HepG2 (cell line): ENCODE results near the gene HIPK3. TPM values are rescaled to one million over a fixed set of nuclear protein-coding genes. Genes with fewer than 3 reads are reported as not detected.
A peak's percentile ranks its signal among the peaks of the same experiment; 100 is the strongest.

Experiments used
- ATAD3A ChIP-seq: sonication (generic); formaldehyde crosslinking; IDR thresholded peaks from 2 replicates; pipeline ENCODE4 v1.4.0; 2020; ENCODE audit warnings: missing genetic modification reagents
- BRD4 ChIP-seq: sonication (generic); formaldehyde crosslinking; IDR thresholded peaks from 2 replicates; pipeline ENCODE4 v1.4.0; 2020; ENCODE audit warnings: missing genetic modification reagents
- CAMTA2 ChIP-seq: sonication (generic); formaldehyde crosslinking; IDR thresholded peaks from 2 replicates; pipeline ENCODE4 v1.4.0; 2020; ENCODE audit warnings: mild to moderate bottlenecking, missing genetic modification reagents, borderline replicate concordance
- FLYWCH1 ChIP-seq: sonication (generic); formaldehyde crosslinking; IDR thresholded peaks from 2 replicates; pipeline ENCODE4 v1.8.1; 2023; ENCODE audit warnings: mild to moderate bottlenecking, missing genetic modification reagents
- FOXK1 ChIP-seq: sonication (generic); formaldehyde crosslinking; IDR thresholded peaks from 2 replicates; pipeline ENCODE4 v1.4.0; 2020; ENCODE audit warnings: low read depth, missing genetic modification reagents, borderline replicate concordance
- GABPB1 ChIP-seq: IDR thresholded peaks from 2 replicates; pipeline ENCODE4 v1.6.1; 2016; ENCODE audit warnings: mild to moderate bottlenecking, missing genetic modification reagents, moderate library complexity, missing compliant biosample characterization
- HNRNPLL ChIP-seq: fragments of 200-400 bp; formaldehyde crosslinking; IDR thresholded peaks from 2 replicates; pipeline ENCODE4 v1.6.1; 2017; ENCODE audit warnings: mild to moderate bottlenecking, low read depth, low read length; ENCODE audit not compliant: poor library complexity, severe bottlenecking
- HOXD1 ChIP-seq: sonication (generic); formaldehyde crosslinking; IDR thresholded peaks from 2 replicates; pipeline ENCODE4 v1.5.0; 2020; ENCODE audit warnings: missing genetic modification reagents
- ISL2 ChIP-seq: sonication (generic); formaldehyde crosslinking; IDR thresholded peaks from 2 replicates; pipeline ENCODE4 v1.5.0; 2020; ENCODE audit warnings: missing genetic modification reagents
- NFE2L1 ChIP-seq: sonication (generic); formaldehyde crosslinking; IDR thresholded peaks from 2 replicates; pipeline ENCODE4 v1.4.0; 2020; ENCODE audit warnings: missing genetic modification reagents, mild to moderate bottlenecking, borderline replicate concordance
- SMAD1 ChIP-seq: sonication (generic); formaldehyde crosslinking; IDR thresholded peaks from 2 replicates; pipeline ENCODE4 v1.4.0; 2020; ENCODE audit warnings: missing genetic modification reagents, low read depth, mild to moderate bottlenecking, borderline replicate concordance
- ZMYM4 ChIP-seq: sonication (generic); formaldehyde crosslinking; IDR thresholded peaks from 2 replicates; pipeline ENCODE4 v1.8.1; 2023; ENCODE audit warnings: mild to moderate bottlenecking, missing genetic modification reagents
- ZNF225 ChIP-seq: sonication (generic); formaldehyde crosslinking; IDR thresholded peaks from 2 replicates; pipeline ENCODE4 v1.4.0; 2020; ENCODE audit warnings: mild to moderate bottlenecking, missing genetic modification reagents
- ZNF446 ChIP-seq: sonication (generic); formaldehyde crosslinking; IDR thresholded peaks from 2 replicates; pipeline ENCODE4 v1.5.0; 2020; ENCODE audit warnings: mild to moderate bottlenecking, missing genetic modification reagents
- ZNF543 ChIP-seq: sonication (generic); formaldehyde crosslinking; IDR thresholded peaks from 2 replicates; pipeline ENCODE4 v1.4.0; 2020; ENCODE audit warnings: mild to moderate bottlenecking, missing genetic modification reagents
- ZNF546 ChIP-seq: sonication (generic); formaldehyde crosslinking; conservative IDR thresholded peaks from 2 replicates; pipeline ENCODE4 v1.8.1; 2023; ENCODE audit warnings: mild to moderate bottlenecking, missing genetic modification reagents
- ZNF619 ChIP-seq: sonication (generic); formaldehyde crosslinking; IDR thresholded peaks from 2 replicates; pipeline ENCODE4 v1.4.0; 2020; ENCODE audit warnings: mild to moderate bottlenecking, missing genetic modification reagents
- ZNF737 ChIP-seq: sonication (generic); formaldehyde crosslinking; IDR thresholded peaks from 2 replicates; pipeline ENCODE4 v1.5.0; 2020; ENCODE audit warnings: missing genetic modification reagents, mild to moderate bottlenecking, borderline replicate concordance
- polyA plus RNA-seq, 8 experiments: library from polyadenylated mRNA; depleted of rRNA in 3 of 8; stranded (reverse) in 7 of 8; unstranded in 1 of 8; fragments of >200 nt; fragmentation: Illumina TruSeq in 4 of 8; extraction: Trizol in 4 of 8; gene quantifications; 2 replicates each; pipeline versions ENCODE4 v1.2.1 to v1.2.3, GENCODE V29; 2011 to 2016; ENCODE audit warnings: low read depth in 4 of 8, missing spikeins in 1 of 8, mixed read lengths in 1 of 8; ENCODE audit not compliant: insufficient read depth in 1 of 8
- total RNA-seq, 5 experiments: library from RNA; depleted of rRNA; stranded (reverse); fragments of >200 nt; fragmentation: Illumina TruSeq; extraction: Trizol; gene quantifications; 2 replicates each; pipeline ENCODE4 v1.2.3, GENCODE V29; 2016; ENCODE audit warnings: low read depth in 1 of 5
- TF ChIP-seq, protein P1 (sequence below): sonication (generic); formaldehyde crosslinking; IDR thresholded peaks from 2 replicates; pipeline ENCODE4 v1.4.0; 2020; ENCODE audit warnings: mild to moderate bottlenecking, missing genetic modification reagents, borderline replicate concordance
- TF ChIP-seq, protein P2 (sequence below): sonication (generic); formaldehyde crosslinking; IDR thresholded peaks from 2 replicates; pipeline ENCODE4 v1.8.1; 2022; ENCODE audit warnings: low read depth, mild to moderate bottlenecking, missing genetic modification reagents
- TF ChIP-seq, protein P3 (sequence below): sonication (generic); formaldehyde crosslinking; IDR thresholded peaks from 2 replicates; pipeline ENCODE4 v1.4.0; 2020; ENCODE audit warnings: missing genetic modification reagents

The HIPK3 gene
- total and polyA plus RNA-seq, 2 of the 13 experiments (the other 11 are each of a cell fraction or from before 2014, with no cell fraction given), result 20.5 to 44.3 TPM

DNA sequence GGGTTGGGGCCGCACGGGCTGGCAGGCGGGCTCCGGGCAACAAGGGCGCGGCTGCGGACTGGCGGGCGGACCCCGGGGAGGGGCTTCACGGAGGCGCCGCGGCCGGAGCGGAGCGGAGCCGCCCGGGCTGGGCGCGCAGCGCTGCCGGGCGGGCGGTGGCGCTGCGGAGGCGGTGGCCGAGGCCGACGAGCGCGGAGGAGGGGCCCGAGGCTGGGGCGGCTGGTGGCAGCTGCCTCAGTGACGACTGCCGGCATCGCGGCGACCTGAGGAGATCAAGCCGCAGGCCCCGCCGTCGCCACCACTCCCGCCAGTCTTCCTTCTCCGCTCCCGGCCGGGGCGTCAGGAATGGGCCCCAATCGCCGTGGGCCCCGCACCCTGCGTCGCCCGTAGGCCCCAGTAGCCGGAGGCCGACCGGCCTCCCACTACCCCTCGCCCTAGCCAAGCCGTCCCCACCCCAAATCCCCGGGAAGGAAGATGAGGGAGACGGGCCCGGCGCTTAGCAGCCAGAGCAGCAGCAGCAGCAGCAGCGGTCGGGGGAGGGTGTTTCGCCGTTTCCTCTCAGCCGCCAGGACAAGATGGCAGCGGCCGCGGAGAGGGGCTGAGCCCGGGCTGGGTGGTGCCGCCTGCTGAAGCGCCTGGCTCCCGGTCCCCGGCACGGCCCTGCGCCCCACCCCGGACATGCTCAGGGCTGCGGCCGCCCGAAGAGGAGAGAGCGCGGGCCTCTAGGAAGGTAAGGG lies at the start of gene HIPK3 (continued):
- TF ChIP-seq ZNF446 (CRISPR knock-in tag) (no peak), FLYWCH1 (CRISPR knock-in tag) (no peak), BRD4 (CRISPR knock-in tag) (peak; percentile 64; the same call in 1 of the 2 replicates), ATAD3A (CRISPR knock-in tag) (no peak), ZNF543 (CRISPR knock-in tag) (peak; percentile 69; the same call in 1 of the 2 replicates), ISL2 (CRISPR knock-in tag) (peak; percentile 29; the same call in 1 of the 2 replicates), ZNF546 (CRISPR knock-in tag) (0 out of 2 replicates have a peak, but pooled peaks have one; percentile 15), GABPB1 (CRISPR knock-in tag) (peak; percentile 65), SMAD1 (0 out of 2 replicates have a peak, but pooled peaks have one; percentile 23), HOXD1 (CRISPR knock-in tag) (peak; percentile 53; the same call in 1 of the 2 replicates), FOXK1 (0 out of 2 replicates have a peak, but pooled peaks have one; percentile 7), NFE2L1 (CRISPR knock-in tag) (no peak), CAMTA2 (CRISPR knock-in tag) (peak; percentile 42; the same call in 1 of the 2 replicates), ZMYM4 (CRISPR knock-in tag) (no peak), ZNF619 (no peak), ZNF225 (CRISPR knock-in tag) (peak; percentile 17; the same call in 1 of the 2 replicates), HNRNPLL (peak; percentile 56), ZNF737 (CRISPR knock-in tag) (no peak)
- TF ChIP-seq, protein P1, sequence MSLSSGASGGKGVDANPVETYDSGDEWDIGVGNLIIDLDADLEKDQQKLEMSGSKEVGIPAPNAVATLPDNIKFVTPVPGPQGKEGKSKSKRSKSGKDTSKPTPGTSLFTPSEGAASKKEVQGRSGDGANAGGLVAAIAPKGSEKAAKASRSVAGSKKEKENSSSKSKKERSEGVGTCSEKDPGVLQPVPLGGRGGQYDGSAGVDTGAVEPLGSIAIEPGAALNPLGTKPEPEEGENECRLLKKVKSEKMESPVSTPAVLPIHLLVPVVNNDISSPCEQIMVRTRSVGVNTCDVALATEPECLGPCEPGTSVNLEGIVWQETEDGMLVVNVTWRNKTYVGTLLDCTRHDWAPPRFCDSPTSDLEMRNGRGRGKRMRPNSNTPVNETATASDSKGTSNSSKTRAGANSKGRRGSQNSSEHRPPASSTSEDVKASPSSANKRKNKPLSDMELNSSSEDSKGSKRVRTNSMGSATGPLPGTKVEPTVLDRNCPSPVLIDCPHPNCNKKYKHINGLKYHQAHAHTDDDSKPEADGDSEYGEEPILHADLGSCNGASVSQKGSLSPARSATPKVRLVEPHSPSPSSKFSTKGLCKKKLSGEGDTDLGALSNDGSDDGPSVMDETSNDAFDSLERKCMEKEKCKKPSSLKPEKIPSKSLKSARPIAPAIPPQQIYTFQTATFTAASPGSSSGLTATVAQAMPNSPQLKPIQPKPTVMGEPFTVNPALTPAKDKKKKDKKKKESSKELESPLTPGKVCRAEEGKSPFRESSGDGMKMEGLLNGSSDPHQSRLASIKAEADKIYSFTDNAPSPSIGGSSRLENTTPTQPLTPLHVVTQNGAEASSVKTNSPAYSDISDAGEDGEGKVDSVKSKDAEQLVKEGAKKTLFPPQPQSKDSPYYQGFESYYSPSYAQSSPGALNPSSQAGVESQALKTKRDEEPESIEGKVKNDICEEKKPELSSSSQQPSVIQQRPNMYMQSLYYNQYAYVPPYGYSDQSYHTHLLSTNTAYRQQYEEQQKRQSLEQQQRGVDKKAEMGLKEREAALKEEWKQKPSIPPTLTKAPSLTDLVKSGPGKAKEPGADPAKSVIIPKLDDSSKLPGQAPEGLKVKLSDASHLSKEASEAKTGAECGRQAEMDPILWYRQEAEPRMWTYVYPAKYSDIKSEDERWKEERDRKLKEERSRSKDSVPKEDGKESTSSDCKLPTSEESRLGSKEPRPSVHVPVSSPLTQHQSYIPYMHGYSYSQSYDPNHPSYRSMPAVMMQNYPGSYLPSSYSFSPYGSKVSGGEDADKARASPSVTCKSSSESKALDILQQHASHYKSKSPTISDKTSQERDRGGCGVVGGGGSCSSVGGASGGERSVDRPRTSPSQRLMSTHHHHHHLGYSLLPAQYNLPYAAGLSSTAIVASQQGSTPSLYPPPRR (CRISPR knock-in tag), result peak; percentile 33; the same call in 1 of the 2 replicates
- TF ChIP-seq, protein P2, sequence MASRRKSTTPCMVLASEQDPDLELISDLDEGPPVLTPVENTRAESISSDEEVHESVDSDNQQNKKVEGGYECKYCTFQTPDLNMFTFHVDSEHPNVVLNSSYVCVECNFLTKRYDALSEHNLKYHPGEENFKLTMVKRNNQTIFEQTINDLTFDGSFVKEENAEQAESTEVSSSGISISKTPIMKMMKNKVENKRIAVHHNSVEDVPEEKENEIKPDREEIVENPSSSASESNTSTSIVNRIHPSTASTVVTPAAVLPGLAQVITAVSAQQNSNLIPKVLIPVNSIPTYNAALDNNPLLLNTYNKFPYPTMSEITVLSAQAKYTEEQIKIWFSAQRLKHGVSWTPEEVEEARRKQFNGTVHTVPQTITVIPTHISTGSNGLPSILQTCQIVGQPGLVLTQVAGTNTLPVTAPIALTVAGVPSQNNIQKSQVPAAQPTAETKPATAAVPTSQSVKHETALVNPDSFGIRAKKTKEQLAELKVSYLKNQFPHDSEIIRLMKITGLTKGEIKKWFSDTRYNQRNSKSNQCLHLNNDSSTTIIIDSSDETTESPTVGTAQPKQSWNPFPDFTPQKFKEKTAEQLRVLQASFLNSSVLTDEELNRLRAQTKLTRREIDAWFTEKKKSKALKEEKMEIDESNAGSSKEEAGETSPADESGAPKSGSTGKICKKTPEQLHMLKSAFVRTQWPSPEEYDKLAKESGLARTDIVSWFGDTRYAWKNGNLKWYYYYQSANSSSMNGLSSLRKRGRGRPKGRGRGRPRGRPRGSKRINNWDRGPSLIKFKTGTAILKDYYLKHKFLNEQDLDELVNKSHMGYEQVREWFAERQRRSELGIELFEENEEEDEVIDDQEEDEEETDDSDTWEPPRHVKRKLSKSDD (CRISPR knock-in tag), result no peak
- TF ChIP-seq, protein P3, sequence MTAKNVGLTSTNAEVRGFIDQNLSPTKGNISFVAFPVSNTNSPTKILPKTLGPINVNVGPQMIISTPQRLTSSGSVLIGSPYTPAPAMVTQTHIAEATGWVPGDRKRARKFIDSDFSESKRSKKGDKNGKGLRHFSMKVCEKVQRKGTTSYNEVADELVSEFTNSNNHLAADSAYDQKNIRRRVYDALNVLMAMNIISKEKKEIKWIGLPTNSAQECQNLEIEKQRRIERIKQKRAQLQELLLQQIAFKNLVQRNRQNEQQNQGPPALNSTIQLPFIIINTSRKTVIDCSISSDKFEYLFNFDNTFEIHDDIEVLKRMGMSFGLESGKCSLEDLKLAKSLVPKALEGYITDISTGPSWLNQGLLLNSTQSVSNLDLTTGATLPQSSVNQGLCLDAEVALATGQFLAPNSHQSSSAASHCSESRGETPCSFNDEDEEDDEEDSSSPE (CRISPR knock-in tag), result 0 out of 2 replicates have a peak, but pooled peaks have one; percentile 4
